GM23338 (cell line): ENCODE measurements around the gene PKNOX2.

Experiments
- CREB1 ChIP-seq: fragments of 250-450 bp; sonication (Bioruptor Pico); IDR thresholded peaks from 2 replicates; pipeline ENCODE4 v1.5.0; 2020; ENCODE audit warnings: low read depth, mild to moderate bottlenecking, moderate library complexity
- EZH2 ChIP-seq: fragments of 200-600 bp; sonication (generic); IDR thresholded peaks from one replicate; pipeline ENCODE4 v1.8.0; 2017; ENCODE audit warnings: antibody characterized with exemption, mild to moderate bottlenecking, low read depth; ENCODE audit not compliant: unreplicated experiment
- EZH2phosphoT487 ChIP-seq: fragments of 200-600 bp; sonication (generic); IDR thresholded peaks from one replicate; pipeline ENCODE4 v1.8.1; 2018; ENCODE audit warnings: antibody characterized with exemption; ENCODE audit not compliant: unreplicated experiment
- JUNB ChIP-seq: IDR thresholded peaks from one replicate; pipeline ENCODE4 v1.6.1; 2016; ENCODE audit warnings: antibody characterized with exemption; ENCODE audit not compliant: unreplicated experiment
- POLR2AphosphoS5 ChIP-seq: IDR thresholded peaks from 2 replicates; pipeline ENCODE4 v1.6.1; 2016; ENCODE audit warnings: antibody characterized with exemption, low read depth
- STAT1 ChIP-seq: IDR thresholded peaks from one replicate; pipeline ENCODE4 v1.6.1; 2016; ENCODE audit warnings: antibody characterized with exemption; ENCODE audit not compliant: unreplicated experiment
- ZNF114 ChIP-seq: fragments of 250-450 bp; sonication (Bioruptor Pico); IDR thresholded peaks from 2 replicates; pipeline ENCODE4 v1.5.0; 2020; ENCODE audit warnings: mild to moderate bottlenecking, moderate library complexity
- TF ChIP-seq, protein P1 (sequence below), 2 experiments: fragments of 200-600 bp in 1 of 2; sonication (generic) in 1 of 2; conservative IDR thresholded peaks; 2 replicates each; pipeline versions ENCODE4 v1.5.1 to v1.6.1; 2016 to 2017; ENCODE audit warnings: antibody characterized with exemption in 2 of 2, low read depth in 2 of 2, mild to moderate bottlenecking in 2 of 2, moderate library complexity in 1 of 2
- TF ChIP-seq, protein P2 (sequence below): IDR thresholded peaks from one replicate; pipeline ENCODE4 v1.6.1; 2018; ENCODE audit warnings: antibody characterized with exemption; ENCODE audit not compliant: unreplicated experiment
- TF ChIP-seq, protein P3 (sequence below): IDR thresholded peaks from 2 replicates; pipeline ENCODE4 v1.6.1; 2016; ENCODE audit warnings: antibody characterized with exemption
- TF ChIP-seq, protein P4 (sequence below): fragments of 250-450 bp; sonication (Bioruptor Pico); IDR thresholded peaks from 2 replicates; pipeline ENCODE4 v1.5.0; 2020; ENCODE audit warnings: mild to moderate bottlenecking, moderate library complexity

DNA sequence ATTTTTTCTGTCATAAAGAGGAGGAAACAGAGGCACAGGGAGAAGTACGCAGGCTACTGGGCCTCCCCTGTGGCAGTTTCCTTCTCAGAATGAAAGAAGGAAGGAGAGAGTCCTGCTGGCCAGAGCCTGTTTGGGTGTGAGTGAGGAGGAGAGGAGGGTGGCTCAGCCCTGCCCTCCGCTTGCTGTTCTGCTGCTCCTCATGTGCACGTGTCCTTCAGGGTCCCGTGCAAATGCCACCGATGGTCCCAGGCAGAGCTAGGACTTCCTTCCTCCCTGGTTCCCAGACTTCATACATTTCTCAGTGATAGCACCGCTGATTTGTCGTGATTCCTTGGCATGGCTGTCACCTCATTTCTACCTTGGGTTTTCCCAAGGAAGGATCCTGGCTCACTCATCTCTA is 88.7 kb downstream of the PKNOX2 start:
- TF ChIP-seq, protein P1, sequence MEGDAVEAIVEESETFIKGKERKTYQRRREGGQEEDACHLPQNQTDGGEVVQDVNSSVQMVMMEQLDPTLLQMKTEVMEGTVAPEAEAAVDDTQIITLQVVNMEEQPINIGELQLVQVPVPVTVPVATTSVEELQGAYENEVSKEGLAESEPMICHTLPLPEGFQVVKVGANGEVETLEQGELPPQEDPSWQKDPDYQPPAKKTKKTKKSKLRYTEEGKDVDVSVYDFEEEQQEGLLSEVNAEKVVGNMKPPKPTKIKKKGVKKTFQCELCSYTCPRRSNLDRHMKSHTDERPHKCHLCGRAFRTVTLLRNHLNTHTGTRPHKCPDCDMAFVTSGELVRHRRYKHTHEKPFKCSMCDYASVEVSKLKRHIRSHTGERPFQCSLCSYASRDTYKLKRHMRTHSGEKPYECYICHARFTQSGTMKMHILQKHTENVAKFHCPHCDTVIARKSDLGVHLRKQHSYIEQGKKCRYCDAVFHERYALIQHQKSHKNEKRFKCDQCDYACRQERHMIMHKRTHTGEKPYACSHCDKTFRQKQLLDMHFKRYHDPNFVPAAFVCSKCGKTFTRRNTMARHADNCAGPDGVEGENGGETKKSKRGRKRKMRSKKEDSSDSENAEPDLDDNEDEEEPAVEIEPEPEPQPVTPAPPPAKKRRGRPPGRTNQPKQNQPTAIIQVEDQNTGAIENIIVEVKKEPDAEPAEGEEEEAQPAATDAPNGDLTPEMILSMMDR (conservative IDR thresholded peaks at IDR 0.05; ENCODE audit: low read depth in 2 of 2): no peak
- no peak for TF ChIP-seq EZH2
- no peak for TF ChIP-seq POLR2AphosphoS5
- TF ChIP-seq CREB1: no peak
- TF ChIP-seq, protein P2, sequence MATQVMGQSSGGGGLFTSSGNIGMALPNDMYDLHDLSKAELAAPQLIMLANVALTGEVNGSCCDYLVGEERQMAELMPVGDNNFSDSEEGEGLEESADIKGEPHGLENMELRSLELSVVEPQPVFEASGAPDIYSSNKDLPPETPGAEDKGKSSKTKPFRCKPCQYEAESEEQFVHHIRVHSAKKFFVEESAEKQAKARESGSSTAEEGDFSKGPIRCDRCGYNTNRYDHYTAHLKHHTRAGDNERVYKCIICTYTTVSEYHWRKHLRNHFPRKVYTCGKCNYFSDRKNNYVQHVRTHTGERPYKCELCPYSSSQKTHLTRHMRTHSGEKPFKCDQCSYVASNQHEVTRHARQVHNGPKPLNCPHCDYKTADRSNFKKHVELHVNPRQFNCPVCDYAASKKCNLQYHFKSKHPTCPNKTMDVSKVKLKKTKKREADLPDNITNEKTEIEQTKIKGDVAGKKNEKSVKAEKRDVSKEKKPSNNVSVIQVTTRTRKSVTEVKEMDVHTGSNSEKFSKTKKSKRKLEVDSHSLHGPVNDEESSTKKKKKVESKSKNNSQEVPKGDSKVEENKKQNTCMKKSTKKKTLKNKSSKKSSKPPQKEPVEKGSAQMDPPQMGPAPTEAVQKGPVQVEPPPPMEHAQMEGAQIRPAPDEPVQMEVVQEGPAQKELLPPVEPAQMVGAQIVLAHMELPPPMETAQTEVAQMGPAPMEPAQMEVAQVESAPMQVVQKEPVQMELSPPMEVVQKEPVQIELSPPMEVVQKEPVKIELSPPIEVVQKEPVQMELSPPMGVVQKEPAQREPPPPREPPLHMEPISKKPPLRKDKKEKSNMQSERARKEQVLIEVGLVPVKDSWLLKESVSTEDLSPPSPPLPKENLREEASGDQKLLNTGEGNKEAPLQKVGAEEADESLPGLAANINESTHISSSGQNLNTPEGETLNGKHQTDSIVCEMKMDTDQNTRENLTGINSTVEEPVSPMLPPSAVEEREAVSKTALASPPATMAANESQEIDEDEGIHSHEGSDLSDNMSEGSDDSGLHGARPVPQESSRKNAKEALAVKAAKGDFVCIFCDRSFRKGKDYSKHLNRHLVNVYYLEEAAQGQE: no peak
- TF ChIP-seq EZH2phosphoT487: no peak
- TF ChIP-seq STAT1: no peak
- TF ChIP-seq JUNB: no peak
- TF ChIP-seq, protein P3, sequence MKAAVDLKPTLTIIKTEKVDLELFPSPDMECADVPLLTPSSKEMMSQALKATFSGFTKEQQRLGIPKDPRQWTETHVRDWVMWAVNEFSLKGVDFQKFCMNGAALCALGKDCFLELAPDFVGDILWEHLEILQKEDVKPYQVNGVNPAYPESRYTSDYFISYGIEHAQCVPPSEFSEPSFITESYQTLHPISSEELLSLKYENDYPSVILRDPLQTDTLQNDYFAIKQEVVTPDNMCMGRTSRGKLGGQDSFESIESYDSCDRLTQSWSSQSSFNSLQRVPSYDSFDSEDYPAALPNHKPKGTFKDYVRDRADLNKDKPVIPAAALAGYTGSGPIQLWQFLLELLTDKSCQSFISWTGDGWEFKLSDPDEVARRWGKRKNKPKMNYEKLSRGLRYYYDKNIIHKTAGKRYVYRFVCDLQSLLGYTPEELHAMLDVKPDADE: no peak
- TF ChIP-seq ZNF114 (CRISPR knock-in tag): no peak
- TF ChIP-seq, protein P4, sequence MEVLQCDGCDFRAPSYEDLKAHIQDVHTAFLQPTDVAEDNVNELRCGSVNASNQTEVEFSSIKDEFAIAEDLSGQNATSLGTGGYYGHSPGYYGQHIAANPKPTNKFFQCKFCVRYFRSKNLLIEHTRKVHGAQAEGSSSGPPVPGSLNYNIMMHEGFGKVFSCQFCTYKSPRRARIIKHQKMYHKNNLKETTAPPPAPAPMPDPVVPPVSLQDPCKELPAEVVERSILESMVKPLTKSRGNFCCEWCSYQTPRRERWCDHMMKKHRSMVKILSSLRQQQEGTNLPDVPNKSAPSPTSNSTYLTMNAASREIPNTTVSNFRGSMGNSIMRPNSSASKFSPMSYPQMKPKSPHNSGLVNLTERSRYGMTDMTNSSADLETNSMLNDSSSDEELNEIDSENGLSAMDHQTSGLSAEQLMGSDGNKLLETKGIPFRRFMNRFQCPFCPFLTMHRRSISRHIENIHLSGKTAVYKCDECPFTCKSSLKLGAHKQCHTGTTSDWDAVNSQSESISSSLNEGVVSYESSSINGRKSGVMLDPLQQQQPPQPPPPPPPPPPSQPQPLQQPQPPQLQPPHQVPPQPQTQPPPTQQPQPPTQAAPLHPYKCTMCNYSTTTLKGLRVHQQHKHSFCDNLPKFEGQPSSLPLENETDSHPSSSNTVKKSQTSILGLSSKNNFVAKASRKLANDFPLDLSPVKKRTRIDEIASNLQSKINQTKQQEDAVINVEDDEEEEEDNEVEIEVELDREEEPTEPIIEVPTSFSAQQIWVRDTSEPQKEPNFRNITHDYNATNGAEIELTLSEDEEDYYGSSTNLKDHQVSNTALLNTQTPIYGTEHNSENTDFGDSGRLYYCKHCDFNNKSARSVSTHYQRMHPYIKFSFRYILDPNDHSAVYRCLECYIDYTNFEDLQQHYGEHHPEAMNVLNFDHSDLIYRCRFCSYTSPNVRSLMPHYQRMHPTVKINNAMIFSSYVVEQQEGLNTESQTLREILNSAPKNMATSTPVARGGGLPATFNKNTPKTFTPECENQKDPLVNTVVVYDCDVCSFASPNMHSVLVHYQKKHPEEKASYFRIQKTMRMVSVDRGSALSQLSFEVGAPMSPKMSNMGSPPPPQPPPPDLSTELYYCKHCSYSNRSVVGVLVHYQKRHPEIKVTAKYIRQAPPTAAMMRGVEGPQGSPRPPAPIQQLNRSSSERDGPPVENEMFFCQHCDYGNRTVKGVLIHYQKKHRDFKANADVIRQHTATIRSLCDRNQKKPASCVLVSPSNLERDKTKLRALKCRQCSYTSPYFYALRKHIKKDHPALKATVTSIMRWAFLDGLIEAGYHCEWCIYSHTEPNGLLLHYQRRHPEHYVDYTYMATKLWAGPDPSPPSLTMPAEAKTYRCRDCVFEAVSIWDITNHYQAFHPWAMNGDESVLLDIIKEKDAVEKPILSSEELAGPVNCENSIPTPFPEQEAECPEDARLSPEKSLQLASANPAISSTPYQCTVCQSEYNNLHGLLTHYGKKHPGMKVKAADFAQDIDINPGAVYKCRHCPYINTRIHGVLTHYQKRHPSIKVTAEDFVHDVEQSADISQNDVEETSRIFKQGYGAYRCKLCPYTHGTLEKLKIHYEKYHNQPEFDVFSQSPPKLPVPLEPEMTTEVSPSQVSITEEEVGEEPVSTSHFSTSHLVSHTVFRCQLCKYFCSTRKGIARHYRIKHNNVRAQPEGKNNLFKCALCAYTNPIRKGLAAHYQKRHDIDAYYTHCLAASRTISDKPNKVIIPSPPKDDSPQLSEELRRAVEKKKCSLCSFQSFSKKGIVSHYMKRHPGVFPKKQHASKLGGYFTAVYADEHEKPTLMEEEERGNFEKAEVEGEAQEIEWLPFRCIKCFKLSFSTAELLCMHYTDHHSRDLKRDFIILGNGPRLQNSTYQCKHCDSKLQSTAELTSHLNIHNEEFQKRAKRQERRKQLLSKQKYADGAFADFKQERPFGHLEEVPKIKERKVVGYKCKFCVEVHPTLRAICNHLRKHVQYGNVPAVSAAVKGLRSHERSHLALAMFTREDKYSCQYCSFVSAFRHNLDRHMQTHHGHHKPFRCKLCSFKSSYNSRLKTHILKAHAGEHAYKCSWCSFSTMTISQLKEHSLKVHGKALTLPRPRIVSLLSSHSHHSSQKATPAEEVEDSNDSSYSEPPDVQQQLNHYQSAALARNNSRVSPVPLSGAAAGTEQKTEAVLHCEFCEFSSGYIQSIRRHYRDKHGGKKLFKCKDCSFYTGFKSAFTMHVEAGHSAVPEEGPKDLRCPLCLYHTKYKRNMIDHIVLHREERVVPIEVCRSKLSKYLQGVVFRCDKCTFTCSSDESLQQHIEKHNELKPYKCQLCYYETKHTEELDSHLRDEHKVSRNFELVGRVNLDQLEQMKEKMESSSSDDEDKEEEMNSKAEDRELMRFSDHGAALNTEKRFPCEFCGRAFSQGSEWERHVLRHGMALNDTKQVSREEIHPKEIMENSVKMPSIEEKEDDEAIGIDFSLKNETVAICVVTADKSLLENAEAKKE (CRISPR knock-in tag): no peak
